A673 (cell line): ENCODE data around the gene TXN2.

Experiments used
- CTCF ChIP-seq: fragments of 300-800, 200-600 bp; sonication (generic); conservative IDR thresholded peaks from 2 replicates; pipeline ENCODE4 v1.5.1; 2017; ENCODE audit warnings: low read depth, mild to moderate bottlenecking, antibody characterized with exemption, low read length, moderate library complexity, mixed read lengths
- EZH2 ChIP-seq: fragments of 200-600 bp; sonication (generic); IDR thresholded peaks from 2 replicates; pipeline ENCODE4 v1.6.1; 2017; ENCODE audit warnings: borderline replicate concordance, low read depth, mild to moderate bottlenecking, mixed read lengths, antibody characterized with exemption, low read length; ENCODE audit not compliant: poor library complexity, severe bottlenecking

- no peak for TF ChIP-seq EZH2
- TF ChIP-seq CTCF = no peak
Measured at GRCh38 chr22:36522662-36523061, 41.2 kb upstream of the TXN2 start.
